AG20443 (cell line): ENCODE measurements around the gene SRGAP3.

Experiments used
- DNase-seq: peaks from one replicate; pipeline ENCODE4 v3.0.0; 2012; ENCODE audit warnings: low spot score, mixed read lengths

Gene SRGAP3

DNA sequence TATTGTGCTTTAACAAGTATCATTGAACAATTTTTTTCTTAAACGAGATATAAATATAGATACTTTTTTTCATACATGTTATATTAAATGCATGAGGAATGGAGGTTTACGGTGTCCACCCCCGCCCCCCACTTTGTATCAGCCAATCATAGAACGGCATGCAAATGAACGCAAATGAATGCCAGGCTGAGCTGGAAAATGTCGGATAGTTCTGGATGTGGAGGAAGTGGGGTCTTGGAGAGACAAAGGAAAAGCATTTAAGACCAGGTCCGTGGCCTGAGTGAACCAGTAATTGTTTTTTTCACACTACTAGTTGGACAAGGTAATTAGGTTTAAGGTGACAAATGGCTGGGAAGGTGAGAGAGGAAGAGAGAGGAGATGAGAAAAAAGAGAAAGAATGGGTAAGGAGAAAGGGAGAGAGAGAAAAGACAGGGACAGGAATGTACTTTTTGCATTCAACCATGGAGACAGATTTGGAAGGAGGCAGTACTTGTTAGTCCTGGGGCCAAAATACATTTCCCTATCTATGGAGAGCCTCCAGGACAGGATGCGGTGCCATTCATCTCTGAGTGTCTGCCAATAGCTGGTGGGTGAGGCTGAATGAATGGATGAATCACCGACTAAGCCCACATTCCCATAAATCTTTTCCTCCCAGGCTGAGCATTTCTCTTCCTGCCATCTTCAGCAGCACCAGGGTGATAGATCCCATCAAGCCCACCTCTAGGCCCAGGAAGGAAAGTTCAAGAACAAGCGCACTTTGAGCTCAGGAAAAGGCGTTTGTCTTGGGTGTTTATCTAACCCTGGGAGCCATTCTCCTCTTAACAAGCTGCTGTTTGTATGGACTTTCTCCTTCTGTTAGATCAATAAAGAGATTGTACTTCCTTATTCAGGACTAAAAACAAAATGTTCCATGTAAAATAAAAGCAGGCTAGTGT lies 284.7 kb downstream of the SRGAP3 start:
- DNase-seq: peak; percentile 73

- peak; percentile 96 for DNase-seq
Measured at GRCh38 chr3:8963137-8963853, 286.2 kb downstream of the SRGAP3 start, which contains the start of gene RAD18. TSS of gene RAD18 (minus strand) at chr3:8963472. CDS start at chr3:8963385, 87 bp downstream.

- DNase-seq: no peak
Measured at GRCh38 chr3:8962226-8962861, 287.1 kb downstream of the SRGAP3 start.

DNA sequence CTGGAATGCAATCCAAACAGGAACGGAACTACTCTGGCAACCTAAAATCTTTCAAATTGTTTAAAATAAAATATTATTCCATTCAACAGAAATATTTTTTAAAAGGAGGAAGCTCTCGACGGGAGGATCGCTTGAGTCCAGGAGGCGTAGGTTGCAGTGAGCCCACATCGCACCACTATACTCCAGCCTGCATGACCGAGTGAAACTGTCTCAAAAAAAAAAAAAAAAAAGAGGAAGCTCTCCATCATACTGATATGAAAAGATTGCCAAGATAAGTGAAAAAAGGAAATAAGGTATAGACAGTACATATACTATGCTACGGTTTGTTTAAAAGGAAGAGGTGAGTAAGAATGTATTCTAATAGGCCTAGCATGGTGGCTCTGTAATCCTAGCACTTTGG lies 289.8 kb downstream of the SRGAP3 start:
- no peak for DNase-seq

DNA sequence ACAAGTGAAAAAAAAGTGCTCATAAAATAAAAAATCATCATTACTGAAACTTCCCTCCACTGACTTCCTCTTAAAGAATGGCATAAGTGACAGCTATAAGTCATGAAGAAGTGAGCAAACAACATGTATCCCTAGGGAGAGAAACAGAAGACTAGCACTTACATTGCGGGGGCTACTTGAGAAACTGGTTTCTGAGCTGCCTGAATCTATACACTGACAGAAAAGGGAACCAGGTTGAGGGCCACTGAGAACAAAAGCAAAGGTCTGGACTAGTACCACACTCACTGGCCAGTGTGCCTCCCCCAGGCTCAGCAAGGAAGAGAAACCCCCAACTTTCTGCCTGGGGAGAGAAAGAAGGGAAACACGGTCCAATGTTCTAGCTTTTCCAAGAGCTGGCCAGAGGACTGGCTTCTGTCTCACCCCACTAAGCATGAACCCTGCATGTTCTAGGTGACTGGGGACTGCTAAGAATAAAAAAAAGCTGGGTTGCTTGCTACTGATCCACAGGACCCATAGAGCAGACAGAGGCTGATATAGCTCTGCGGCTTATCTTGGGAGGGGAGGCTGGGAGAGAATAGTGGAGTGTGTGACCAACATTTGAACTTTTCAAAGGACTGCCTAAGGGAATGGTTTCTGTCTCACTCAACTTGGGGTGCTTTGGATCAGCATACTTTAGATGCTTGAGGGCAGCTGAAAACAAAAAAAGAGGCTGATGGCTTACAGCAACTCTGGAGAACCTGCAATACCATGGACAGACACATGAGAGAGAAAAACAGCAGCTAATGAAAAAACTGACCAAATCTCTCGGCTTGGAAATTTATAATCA lies 294.3 kb downstream of the SRGAP3 start:
- peak; percentile 55 for DNase-seq

DNA sequence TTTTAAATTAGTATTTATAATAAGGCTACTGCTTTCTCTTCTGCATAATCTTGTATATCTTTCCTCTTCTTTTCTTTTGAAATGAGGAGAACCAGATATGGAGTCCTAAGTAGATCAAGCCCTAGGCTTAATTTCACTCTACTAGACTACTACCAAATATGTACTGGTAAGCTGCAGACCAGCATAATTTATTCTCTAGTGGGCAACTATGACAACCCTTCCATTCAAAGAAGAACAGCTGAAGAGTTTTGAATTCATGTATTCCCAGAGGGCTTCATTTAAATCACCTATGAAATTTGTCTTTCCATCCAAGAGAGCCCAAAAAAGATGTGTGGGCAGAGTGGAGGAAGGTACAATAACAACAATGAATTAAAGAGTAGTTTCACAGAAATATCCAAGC lies 296.1 kb downstream of the SRGAP3 start:
- DNase-seq: no peak

DNA sequence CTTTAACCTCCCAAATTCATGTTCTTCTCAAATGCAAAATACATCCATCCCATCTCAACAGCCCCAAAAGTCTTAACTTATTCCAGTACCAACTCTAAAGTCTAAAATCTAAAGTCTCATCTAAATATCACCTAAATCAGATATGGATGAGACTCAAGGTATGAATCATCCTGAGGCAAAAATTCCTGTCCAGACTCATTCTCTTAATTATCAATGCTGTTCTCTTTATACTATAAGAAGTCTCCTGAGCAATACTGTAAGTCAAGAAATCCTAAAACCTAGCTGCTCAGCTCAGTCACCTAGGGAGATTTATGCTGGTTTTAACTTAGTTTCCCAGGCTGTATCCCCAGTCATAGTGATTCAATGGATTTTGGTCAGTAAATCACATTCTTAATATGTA lies 297.3 kb downstream of the SRGAP3 start:
- DNase-seq: no peak

GRCh38 chr3:8945890-8946600 lies 303.4 kb downstream of the SRGAP3 start:
- no peak for DNase-seq

DNA sequence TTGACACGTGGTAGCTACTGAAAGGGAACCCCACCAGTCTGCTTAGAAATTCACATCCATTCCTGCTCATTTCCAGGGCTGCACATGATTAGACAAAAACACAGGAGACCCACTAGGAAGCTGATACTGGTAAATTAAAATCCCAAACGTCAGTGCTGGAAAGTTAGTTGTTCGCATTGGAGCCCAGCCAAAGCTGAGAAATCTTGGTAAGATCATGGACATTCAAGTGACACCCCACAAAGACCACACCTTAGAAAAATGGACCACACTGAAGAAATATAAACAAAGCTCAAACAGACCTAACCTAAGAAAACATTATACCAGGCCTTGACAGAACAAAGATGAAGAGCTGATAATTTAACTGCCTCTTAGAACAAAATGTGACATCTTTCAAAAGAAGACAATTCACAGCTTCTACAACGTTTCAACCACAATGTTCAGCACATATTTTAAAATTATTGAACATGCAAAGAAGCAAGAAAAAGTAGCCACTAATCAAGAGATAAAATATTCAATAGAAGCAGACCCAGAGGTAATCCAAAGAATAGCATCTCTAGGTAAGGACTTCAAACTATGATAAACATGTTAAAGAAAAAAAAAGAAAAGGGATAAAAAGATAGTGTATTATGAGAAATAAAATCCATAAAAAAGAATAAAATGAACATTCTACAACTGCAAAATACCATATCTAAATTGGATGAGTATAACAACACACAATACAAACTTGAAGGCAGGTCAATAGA lies 306.5 kb downstream of the SRGAP3 start:
- no peak for DNase-seq

DNA sequence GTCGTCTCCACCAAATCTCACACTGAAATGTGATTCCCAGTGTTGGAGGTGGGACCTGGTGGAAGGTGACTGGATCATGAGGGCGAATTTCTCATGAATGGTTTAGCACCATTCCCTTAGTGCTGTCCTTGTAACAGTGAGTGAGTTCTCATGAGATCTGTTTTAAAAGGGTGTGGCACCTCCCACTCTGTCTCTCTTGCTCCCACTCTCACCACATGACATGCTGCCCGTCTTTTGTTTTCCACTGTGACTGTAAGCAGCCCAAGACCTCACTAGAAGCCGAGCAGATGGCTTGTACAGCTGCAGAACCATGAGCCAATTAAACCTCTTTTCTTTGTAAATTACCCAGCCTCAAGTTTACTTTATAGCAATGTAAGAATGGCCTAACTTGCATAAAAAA lies 307.3 kb downstream of the SRGAP3 start:
- no peak for DNase-seq

DNA sequence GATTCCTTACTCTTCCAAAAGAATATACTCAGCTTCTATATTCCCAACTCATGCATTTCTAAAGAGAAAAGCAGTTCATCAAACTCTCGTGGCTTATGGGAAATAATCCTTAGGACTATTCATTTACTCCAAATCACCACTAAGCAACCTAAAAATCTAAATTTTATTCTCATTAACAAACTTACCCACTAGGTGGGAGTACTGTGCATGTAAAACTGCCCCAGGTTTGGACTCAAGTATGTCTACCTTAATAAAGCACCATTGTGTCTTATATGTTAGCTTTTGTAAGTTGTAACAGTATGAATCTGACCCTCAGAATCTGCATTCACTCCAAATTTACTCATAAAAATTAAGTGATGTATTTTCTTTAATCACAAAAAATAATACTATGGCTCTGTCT lies 311.4 kb downstream of the SRGAP3 start:
- DNase-seq: no peak

GRCh38 chr3:8937064-8938020 lies 312.1 kb downstream of the SRGAP3 start:
- DNase-seq: peak; percentile 70

- DNase-seq: no peak
Measured at GRCh38 chr3:8932507-8932906, 316.9 kb downstream of the SRGAP3 start.

- DNase-seq: peak; percentile 16
Measured at GRCh38 chr3:8931342-8931741, 318.1 kb downstream of the SRGAP3 start.
